ENCODE measurements around the gene SLAIN2.

GRCh38 chr4:48299560-48299959 lies 41.8 kb upstream of the SLAIN2 start:
- no peak for TF ChIP-seq CTCF (IDR thresholded peaks at IDR 0.05)
- TF ChIP-seq POLR2AphosphoS5 (IDR thresholded peaks at IDR 0.05), result no peak
- no peak for TF ChIP-seq EP300 (IDR thresholded peaks at IDR 0.05; ENCODE audit: low read depth)

Data from transverse colon (tissue), 4 donors.